ENCODE results near the gene ECSIT. TPM values are rescaled to one million over a fixed set of nuclear protein-coding genes. Genes with fewer than 3 reads are reported as not detected.
"Not testable (repeated sequence)": the region's sequence is repeated elsewhere in the genome, so short reads cannot be mapped to it uniquely, and the experiment has no call there.

The ECSIT gene
- polyA plus RNA-seq, 1 donor from 2014 or later = 98.3 TPM

- no peak overlapping the region for H3K27ac ChIP-seq (ENCODE audit: low read length)
- H2AFZ ChIP-seq (ENCODE audit: low read depth, low read length) = no peak overlapping the region
- no peak overlapping the region for H3K4me3 ChIP-seq (ENCODE audit: low read length)
- H4K20me1 ChIP-seq (ENCODE audit: insufficient read depth) = no peaks in the 10 kb centered on the region
- H3K27me3 ChIP-seq (ENCODE audit: insufficient read depth, low read depth, low read length) = no peaks in the 10 kb centered on the region
- no peak overlapping the region for H3K4me2 ChIP-seq (ENCODE audit: low read length)
- TF ChIP-seq RAD21 (conservative IDR thresholded peaks at IDR 0.05) = no peak
- no peak for TF ChIP-seq REST (IDR thresholded peaks at IDR 0.05; ENCODE audit: borderline replicate concordance)
- no peak for TF ChIP-seq MXI1 (conservative IDR thresholded peaks at IDR 0.05; ENCODE audit: poor library complexity, severe bottlenecking)
- no peak for TF ChIP-seq EP300 (conservative IDR thresholded peaks at IDR 0.05; ENCODE audit: poor library complexity, severe bottlenecking)
- TF ChIP-seq, protein P1, sequence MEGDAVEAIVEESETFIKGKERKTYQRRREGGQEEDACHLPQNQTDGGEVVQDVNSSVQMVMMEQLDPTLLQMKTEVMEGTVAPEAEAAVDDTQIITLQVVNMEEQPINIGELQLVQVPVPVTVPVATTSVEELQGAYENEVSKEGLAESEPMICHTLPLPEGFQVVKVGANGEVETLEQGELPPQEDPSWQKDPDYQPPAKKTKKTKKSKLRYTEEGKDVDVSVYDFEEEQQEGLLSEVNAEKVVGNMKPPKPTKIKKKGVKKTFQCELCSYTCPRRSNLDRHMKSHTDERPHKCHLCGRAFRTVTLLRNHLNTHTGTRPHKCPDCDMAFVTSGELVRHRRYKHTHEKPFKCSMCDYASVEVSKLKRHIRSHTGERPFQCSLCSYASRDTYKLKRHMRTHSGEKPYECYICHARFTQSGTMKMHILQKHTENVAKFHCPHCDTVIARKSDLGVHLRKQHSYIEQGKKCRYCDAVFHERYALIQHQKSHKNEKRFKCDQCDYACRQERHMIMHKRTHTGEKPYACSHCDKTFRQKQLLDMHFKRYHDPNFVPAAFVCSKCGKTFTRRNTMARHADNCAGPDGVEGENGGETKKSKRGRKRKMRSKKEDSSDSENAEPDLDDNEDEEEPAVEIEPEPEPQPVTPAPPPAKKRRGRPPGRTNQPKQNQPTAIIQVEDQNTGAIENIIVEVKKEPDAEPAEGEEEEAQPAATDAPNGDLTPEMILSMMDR (IDR thresholded peaks at IDR 0.05; ENCODE audit: poor library complexity, severe bottlenecking) = no peak
- TF ChIP-seq SMC3 (conservative IDR thresholded peaks at IDR 0.05; ENCODE audit: poor library complexity) = no peak
- TF ChIP-seq POLR2AphosphoS5 (IDR thresholded peaks at IDR 0.05) = no peak
- TF ChIP-seq TAF1 (IDR thresholded peaks at IDR 0.05; ENCODE audit: low read depth) = no peak
- TF ChIP-seq EZH2 (IDR thresholded peaks at IDR 0.05; ENCODE audit: borderline replicate concordance, insufficient read depth, low read length, poor library complexity, severe bottlenecking) = no peak
- no peaks in the 10 kb centered on the region for H3K36me3 ChIP-seq (ENCODE audit: insufficient read depth, low read length)
- H3K9me2 ChIP-seq (ENCODE audit: insufficient read depth, low read length) = no peaks in the 10 kb centered on the region
- no peaks in the 10 kb centered on the region for H3F3A ChIP-seq (ENCODE audit: insufficient read depth, low read length, poor library complexity, severe bottlenecking)
- no peak overlapping the region for H3K9ac ChIP-seq (ENCODE audit: low read length)
- no peaks in the 10 kb centered on the region for H3K79me2 ChIP-seq (replicated peaks; ENCODE audit: insufficient read depth, low read length)
- H3K9me3 ChIP-seq (ENCODE audit: low read length) = no peaks in the 10 kb centered on the region
Measured at GRCh38 chr19:11576227-11576626, 47.3 kb upstream of the ECSIT start.

DNA sequence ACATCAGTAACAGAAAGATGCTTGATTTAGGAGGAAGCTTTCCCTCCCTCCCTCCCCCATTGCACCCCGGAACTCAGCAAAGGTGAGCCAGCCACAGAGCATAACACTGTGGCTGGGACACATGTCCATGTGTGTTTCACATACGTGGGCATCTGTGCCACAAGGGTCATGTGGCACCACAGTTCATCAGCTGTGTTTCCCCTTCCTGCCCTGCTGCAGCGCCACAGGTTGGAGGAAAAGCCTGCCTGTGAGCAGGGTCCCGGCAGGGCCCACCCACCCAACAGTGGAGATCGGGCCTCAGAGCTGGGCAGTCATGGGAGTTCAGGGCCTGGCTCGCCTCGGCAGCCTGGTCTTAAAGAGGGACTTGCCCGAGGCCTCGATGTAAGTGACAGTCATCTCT is 45.8 kb upstream of the ECSIT start:
- no peak overlapping the region for H3K4me3 ChIP-seq (ENCODE audit: low read length)
- no peak overlapping the region for H3K9ac ChIP-seq (ENCODE audit: low read length)
- H3K27ac ChIP-seq (ENCODE audit: low read length) = no peak overlapping the region
- H4K20me1 ChIP-seq (ENCODE audit: insufficient read depth) = no peaks in the 10 kb centered on the region
- H3K9me3 ChIP-seq (ENCODE audit: low read length) = no peaks in the 10 kb centered on the region
- H3F3A ChIP-seq (ENCODE audit: insufficient read depth, low read length, poor library complexity, severe bottlenecking) = no peaks in the 10 kb centered on the region
- no peaks in the 10 kb centered on the region for H3K36me3 ChIP-seq (ENCODE audit: insufficient read depth, low read length)
- H3K4me2 ChIP-seq (ENCODE audit: low read length) = no peak overlapping the region
- no peaks in the 10 kb centered on the region for H3K27me3 ChIP-seq (ENCODE audit: insufficient read depth, low read depth, low read length)
- no peak overlapping the region for H2AFZ ChIP-seq (ENCODE audit: low read depth, low read length)
- H3K9me2 ChIP-seq (ENCODE audit: insufficient read depth, low read length) = no peaks in the 10 kb centered on the region
- no peaks in the 10 kb centered on the region for H3K79me2 ChIP-seq (replicated peaks; ENCODE audit: insufficient read depth, low read length)
- TF ChIP-seq RAD21 (conservative IDR thresholded peaks at IDR 0.05) (no peak), REST (IDR thresholded peaks at IDR 0.05; ENCODE audit: borderline replicate concordance) (no peak), SMC3 (conservative IDR thresholded peaks at IDR 0.05; ENCODE audit: poor library complexity) (no peak), TAF1 (IDR thresholded peaks at IDR 0.05; ENCODE audit: low read depth) (no peak), POLR2AphosphoS5 (IDR thresholded peaks at IDR 0.05) (no peak), MXI1 (conservative IDR thresholded peaks at IDR 0.05; ENCODE audit: poor library complexity, severe bottlenecking) (no peak), EZH2 (IDR thresholded peaks at IDR 0.05; ENCODE audit: borderline replicate concordance, insufficient read depth, low read length, poor library complexity, severe bottlenecking) (no peak), EP300 (conservative IDR thresholded peaks at IDR 0.05; ENCODE audit: poor library complexity, severe bottlenecking) (no peak)
- TF ChIP-seq, protein P1 (IDR thresholded peaks at IDR 0.05; ENCODE audit: poor library complexity, severe bottlenecking) = no peak

- H3K27me3 ChIP-seq (ENCODE audit: insufficient read depth, low read depth, low read length); H3K27ac ChIP-seq (ENCODE audit: low read length); H3K79me2 ChIP-seq (replicated peaks; ENCODE audit: insufficient read depth, low read length); H3F3A ChIP-seq (ENCODE audit: insufficient read depth, low read length, poor library complexity, severe bottlenecking); H3K36me3 ChIP-seq (ENCODE audit: insufficient read depth, low read length); H3K4me2 ChIP-seq (ENCODE audit: low read length); H2AFZ ChIP-seq (ENCODE audit: low read depth, low read length); H4K20me1 ChIP-seq (ENCODE audit: insufficient read depth); H3K9me3 ChIP-seq (ENCODE audit: low read length); H3K9me2 ChIP-seq (ENCODE audit: insufficient read depth, low read length); H3K4me3 ChIP-seq (ENCODE audit: low read length); H3K9ac ChIP-seq (ENCODE audit: low read length): not testable (repeated sequence)
Measured at GRCh38 chr19:11573763-11574162, 44.8 kb upstream of the ECSIT start.

All from neural cell (in vitro differentiated cells).